Left renal pelvis (tissue), 4 donors: ENCODE results near the gene MRPS18B. TPM values are rescaled to one million over a fixed set of nuclear protein-coding genes. Genes with fewer than 3 reads are reported as not detected.
"Not testable (repeated sequence)": the region's sequence is repeated elsewhere in the genome, so short reads cannot be mapped to it uniquely, and the experiment has no call there.

ENCODE experiments used
- DNase-seq, 4 donors: peaks; one replicate each; pipeline ENCODE4 v3.0.0-alpha.2; 2013; ENCODE audit warnings: low read depth in 4 of 4, low spot score in 3 of 4
- polyA plus RNA-seq, 4 donors: library from polyadenylated mRNA; unstranded; fragments of 120-200 nt; gene quantifications; one replicate each; pipeline ENCODE4 v1.2.1, GENCODE V29; 2013; ENCODE audit not compliant: insufficient read length in 4 of 4

Gene MRPS18B
- 10 to 100 TPM; 35.3 to 63.8 (median 55.4) TPM for polyA plus RNA-seq

DNA sequence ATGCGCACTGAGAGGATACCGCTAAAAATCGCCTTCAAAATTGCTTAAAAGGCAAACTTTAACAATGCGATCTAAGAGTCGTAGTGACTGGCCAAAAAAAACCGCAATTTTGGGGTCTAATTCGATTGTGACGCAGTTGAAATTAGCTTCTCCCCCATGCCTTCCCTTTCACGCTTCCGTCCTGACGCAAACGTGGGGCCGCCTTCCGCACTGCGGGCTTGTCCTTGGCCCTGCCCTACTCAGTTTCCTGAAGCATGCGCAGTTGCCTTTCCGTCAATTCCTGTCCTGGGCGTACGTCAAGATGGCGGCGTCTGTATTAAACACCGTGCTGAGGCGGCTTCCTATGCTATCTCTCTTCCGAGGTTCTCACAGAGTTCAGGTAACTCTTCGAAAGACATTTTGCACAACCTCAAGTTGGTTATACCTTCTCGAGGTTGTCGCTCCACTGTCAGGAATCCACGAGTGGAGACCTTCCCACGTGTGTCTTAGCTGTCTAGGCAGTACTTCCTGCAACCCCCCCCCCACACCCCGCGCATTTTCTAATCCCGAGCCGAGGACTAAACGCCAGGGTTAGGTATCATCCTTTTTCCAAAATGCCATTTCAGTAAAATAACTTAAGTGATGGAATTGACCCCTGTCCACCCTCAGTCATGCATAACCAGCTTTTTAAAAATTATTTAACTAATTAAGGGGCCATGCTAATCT lies at the start of gene MRPS18B:
MRPS18B (plus strand) TSS at position 276 of the 705 bp plus-strand sequence; CDS start at position 302, 26 bp downstream.
- DNase-seq, result peak; percentile 97 to 99 (median 98)

DNA sequence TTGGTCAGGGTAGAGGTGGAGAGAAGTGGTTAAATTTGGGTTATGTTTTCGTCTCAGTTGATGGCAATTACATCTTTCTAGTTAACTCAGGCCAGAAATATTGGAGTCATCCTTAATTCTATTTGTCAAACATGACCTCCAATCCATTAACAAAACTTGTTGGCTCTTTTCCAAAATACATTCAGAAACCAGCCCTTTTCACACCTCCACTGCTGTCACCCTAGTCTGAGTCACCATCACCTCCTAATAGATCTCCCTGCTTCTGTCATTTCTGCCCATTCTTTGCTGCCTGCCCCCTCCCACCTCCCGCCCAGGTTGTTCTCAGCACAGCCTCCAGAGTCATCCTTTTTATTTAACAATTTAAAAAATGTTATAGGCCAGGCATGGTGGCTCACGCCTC lies 49.4 kb upstream of the MRPS18B start:
- DNase-seq, result no peak

DNA sequence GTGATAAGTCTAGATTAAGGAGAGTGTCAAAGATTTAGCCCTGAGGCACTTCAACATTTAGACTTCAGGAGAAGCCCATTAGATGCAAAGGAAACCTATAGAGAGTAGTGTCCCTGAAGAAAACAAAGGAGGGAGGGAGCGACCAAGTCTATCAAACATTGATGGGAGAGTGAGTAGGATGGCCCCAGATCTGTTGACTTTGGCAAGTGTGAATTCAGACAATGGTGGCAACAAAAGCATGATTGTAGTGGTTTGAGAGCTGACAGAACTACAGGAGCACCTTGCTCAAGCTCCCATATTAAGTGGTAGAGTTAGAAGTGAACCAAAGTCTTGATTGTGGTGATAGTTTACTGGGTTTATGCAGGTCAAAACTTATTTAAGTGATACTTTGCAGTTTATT lies 47.4 kb upstream of the MRPS18B start:
- no peak for DNase-seq

- no peak for DNase-seq
These were observed 46.9 kb upstream of the MRPS18B start for GRCh38 chr6:30570740-30571074.

GRCh38 chr6:30571075-30571761 lies 46.4 kb upstream of the MRPS18B start, which contains the start of gene ABCF1:
Gene ABCF1, plus strand, starts transcription at chr6:30571442. Its CDS starts 46 bp downstream, at chr6:30571488.
- DNase-seq, result peak; percentile 94 to 96 (median 95)

- no peak for DNase-seq
These were observed 45.9 kb upstream of the MRPS18B start for GRCh38 chr6:30571762-30572082.

DNA sequence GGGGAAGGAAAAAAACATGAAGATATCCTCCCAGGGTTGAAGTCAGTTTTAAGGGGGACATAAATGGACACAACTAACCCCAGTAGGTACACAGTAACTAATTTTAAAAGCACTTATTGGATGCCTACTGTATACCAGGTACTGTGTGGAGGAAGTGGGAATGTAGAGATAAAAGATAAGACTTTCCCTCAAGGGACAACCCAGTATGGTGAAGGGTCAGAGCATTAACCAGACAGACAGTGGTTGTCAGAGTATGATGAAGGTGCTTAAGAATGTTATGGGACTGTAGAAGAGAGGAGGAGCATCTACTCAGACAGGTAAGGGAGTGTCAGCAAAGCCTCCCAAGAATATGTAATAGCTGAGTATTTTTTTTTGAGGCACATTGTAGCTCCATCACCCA lies 45.5 kb upstream of the MRPS18B start:
- DNase-seq, result no peak

DNA sequence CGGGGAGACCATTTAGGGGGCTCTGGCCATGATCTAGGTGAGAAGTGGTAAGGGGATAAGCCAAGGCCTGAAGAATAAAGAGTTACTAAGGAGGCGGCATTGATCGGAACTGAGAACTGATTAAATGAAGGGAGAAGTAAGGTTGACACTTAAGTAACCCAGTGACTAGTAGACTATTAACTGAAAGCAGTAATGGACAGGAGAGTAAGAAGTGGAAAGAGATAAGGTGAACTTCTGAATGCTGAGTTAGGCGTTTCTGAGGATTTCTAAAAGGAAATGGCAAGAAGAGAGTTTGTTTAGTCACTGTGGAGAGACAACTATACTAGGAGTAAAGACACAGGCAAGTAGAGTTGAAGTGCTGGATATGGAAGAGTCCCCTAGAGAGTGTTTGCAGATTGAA lies 44.5 kb upstream of the MRPS18B start:
- no peak for DNase-seq

DNA sequence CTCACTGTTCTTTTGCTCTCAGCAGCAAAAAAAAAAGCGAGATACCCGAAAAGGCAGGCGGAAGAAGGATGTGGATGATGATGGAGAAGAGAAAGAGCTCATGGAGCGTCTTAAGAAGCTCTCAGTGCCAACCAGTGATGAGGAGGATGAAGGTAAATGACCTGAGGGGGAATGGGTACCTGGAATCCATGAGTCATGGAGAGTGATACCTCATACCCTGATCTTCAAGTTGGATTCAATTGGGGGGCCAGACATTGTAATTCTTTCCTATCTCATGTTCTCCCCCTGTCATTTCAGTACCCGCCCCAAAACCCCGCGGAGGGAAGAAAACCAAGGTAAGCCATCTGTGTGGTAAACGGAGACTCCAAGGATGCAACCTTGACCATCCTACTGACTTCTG lies 39.6 kb upstream of the MRPS18B start:
- DNase-seq, result no peak

GRCh38 chr6:30583921-30584320 lies 33.7 kb upstream of the MRPS18B start:
- no peak for DNase-seq

GRCh38 chr6:30589754-30590358 lies 27.8 kb upstream of the MRPS18B start:
- DNase-seq, result no peak

- no peak for DNase-seq
These were observed 27.1 kb upstream of the MRPS18B start for GRCh38 chr6:30590509-30590908.

DNA sequence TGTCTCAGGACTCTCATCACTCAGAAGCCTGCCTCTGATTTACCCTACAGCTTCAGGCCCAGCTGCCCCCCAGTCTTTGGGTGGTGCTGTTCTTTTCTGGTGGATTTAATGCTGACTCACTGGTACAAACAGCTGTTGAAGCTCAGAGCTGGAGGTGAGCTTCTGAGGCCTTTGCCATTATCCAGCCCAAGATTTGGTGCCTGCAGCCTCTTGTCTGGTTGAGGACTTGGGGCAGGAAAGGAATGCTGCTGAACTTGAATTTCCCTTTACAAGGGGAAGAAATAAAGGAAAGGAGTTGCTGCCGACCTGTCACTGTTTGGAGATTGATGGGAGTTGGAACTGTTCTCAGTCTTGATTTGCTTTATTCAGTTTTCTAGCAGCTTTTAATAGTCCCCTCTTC lies 26.6 kb upstream of the MRPS18B start:
- DNase-seq, result no peak

DNA sequence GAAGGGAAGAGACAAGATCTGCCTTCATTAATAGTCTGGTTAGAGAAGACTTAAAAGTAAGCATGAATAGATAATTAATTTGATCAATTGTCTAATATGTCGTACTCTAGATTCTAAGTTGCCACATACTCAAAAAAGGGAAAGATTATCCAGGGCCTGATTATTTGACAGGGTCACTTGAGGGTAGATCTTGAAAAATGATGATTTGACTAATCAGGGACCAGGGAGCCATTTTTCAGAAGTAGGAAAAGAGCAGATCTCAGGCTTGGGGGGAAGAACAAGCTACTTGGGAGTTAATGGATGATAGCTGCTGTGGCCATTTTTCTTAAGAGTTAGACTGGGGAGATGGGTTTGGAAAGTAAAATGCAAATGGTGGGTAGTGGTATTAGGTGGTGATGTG lies 25.4 kb upstream of the MRPS18B start:
- no peak for DNase-seq

DNA sequence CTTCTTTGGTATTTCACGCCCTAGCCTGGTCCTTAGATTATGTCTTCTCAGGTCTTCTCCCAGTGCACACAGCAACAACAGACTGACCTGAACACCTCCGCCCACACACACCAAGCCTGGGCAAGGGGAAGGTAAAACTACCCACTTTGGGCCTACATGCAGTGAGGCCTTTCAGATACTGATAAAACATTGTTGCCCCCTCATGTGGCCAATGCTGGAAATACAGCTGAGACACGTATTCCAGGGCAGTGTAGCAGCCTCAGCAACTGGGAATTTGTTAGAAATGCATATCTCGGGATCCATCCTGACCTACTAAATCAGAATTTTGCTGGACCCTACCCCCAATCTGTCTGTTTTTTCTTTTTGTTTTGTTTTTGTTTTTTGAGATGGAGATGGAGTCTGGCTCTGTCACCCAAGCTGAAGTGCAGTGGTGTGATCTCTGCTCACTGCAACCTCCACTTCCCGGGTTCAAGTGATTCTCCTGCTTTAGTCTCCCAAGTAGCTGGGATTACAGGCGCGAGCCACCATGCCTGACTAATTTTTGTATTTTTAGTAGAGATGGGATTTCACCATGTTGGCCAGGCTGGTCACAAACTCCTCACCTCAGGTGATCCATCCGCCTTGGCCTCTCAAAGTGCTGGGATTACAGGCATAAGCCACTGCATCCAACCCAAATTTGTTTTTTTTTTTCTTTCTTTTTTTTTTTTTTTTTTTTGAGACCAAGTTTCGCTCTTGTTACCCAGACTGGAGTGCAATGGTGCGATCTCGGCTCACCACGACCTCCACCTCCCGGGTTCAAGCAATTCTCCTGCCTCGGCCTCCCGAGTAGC lies 20.1 kb upstream of the MRPS18B start:
- not testable (repeated sequence) for DNase-seq

- DNase-seq, result no peak
These were observed 18.6 kb upstream of the MRPS18B start for GRCh38 chr6:30598912-30599624.

DNA sequence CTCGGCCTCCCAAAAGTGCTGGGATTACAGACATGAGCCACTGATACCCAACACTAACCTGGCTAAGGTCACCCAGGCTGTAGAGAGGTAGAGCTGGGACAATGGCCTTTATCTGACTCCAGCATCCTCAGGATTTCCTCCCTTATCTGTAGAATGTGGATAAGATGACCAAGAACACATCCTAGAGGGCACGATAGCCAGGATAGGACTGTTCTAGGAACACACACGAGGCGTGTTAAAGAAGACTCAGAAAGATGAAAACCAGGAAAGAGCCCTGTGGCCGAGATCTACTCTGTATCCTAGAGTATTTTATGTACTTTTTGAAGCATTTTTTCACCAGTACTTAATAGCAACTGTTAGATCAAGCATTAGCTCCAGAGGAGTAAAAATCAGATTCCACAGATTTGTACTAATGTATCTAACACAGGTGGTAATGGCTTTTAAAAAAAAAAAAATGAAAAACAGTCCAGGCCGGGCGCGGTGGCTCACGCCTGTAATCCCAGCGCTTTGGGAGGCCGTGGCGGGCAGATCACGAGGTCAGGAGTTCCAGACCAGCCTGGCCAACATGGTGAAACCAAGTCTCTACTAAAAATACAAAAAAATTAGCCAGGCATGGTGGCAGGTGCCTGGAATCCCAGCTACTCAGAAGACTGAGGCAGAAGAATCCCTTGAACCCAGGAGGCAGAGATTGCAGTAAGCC lies 17.9 kb upstream of the MRPS18B start:
- no peak for DNase-seq

DNA sequence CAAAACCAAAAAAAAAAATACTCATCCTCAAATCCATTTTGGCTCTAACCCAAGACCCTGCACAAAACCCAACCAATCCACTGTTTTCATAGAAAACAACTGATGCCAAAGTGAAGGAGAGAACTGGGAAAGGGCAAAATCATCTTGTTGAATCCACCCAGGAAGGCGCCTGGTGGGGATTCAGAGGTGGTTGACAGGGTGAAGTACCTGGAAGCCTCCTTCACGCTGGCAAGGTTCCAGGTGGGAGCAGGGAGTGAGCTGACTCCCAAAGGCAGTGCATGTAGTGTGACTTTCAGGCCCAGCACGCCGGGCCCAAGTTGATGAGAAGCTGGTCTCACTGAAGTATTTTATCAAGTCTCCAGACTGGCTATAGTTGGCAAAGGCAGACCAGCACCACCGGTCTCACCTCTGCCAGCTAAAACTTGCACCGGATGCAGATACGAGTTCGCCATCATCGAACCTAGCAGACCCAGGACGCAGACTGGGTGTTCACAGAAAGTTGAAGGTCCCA lies 17.1 kb upstream of the MRPS18B start:
- DNase-seq, result no peak

DNA sequence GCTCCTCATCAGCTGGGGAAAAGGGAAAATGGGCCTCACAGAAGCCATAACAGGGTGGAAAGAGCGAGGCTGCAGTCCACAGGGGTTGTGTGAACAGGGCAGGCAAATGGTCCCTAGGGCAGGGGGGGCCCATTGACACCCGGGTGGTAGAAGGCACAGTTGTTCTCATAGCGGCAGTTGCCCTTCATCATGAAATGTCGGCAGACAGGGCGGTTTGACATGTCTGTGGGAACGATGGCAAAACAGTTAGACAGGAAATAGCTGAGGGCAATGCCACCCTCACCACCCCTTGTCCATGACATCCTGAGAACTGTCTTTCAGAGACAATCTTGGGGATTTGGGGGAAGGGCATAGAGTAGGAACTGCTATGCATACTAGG lies 16.2 kb upstream of the MRPS18B start:
- no peak for DNase-seq
